ENCODE data around the gene SSC5D.

DNA sequence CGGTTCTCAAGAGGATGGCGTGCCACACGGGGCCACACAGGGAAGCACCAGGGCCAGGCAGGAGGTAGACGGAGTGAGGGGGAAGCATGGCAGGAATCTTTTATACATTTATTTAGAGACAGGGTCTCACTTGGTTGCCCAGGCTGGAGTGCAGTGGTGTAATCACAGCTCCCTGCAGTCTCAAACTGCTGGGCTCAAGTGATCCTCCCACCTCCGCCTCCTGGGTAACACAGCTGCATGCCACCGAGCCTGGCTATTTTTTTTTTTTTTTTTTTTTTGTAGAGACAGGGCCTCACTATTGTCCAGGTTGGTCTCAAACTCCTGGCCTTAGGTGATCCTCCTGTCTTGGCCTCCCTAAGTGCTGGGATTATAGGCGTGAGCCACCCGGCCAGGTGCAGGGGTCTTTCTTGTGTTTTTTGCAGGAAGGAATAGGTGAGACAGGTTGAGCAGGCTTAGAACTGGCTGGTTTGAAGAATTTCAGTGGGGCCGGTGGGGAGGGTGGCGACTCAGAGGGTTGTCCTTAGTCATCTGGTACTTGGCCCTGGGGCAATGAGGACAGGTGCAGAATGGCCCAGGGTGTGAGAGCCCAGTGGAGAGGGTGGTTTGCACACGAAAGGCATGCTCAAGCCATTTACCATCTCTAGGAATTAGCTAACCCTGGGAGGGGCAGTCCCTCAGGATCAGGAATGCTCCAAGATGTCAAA is 7.6 kb downstream of the SSC5D start:
- TF ChIP-seq, protein P1, sequence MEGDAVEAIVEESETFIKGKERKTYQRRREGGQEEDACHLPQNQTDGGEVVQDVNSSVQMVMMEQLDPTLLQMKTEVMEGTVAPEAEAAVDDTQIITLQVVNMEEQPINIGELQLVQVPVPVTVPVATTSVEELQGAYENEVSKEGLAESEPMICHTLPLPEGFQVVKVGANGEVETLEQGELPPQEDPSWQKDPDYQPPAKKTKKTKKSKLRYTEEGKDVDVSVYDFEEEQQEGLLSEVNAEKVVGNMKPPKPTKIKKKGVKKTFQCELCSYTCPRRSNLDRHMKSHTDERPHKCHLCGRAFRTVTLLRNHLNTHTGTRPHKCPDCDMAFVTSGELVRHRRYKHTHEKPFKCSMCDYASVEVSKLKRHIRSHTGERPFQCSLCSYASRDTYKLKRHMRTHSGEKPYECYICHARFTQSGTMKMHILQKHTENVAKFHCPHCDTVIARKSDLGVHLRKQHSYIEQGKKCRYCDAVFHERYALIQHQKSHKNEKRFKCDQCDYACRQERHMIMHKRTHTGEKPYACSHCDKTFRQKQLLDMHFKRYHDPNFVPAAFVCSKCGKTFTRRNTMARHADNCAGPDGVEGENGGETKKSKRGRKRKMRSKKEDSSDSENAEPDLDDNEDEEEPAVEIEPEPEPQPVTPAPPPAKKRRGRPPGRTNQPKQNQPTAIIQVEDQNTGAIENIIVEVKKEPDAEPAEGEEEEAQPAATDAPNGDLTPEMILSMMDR (IDR thresholded peaks at IDR 0.05 in 2 of 3, conservative IDR thresholded peaks at IDR 0.05 in 1 of 3; ENCODE audit: borderline replicate concordance in 1 of 3, insufficient read depth in 1 of 3, low read depth in 2 of 3, low read length in 2 of 3) = no peak
- no peak for TF ChIP-seq EZH2 (IDR thresholded peaks at IDR 0.05)
- TF ChIP-seq POLR2A (IDR thresholded peaks at IDR 0.05; ENCODE audit: borderline replicate concordance, extremely low read depth, insufficient read depth, insufficient read length) = no peak
- TF ChIP-seq EZH2phosphoT487 (IDR thresholded peaks at IDR 0.05; ENCODE audit: borderline replicate concordance) = no peak
- no peak for TF ChIP-seq POLR2AphosphoS5 (IDR thresholded peaks at IDR 0.05; ENCODE audit: low read depth, low read length)
- TF ChIP-seq, protein P2, sequence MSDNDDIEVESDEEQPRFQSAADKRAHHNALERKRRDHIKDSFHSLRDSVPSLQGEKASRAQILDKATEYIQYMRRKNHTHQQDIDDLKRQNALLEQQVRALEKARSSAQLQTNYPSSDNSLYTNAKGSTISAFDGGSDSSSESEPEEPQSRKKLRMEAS (IDR thresholded peaks at IDR 0.05) = no peak
- TF ChIP-seq, protein P3, sequence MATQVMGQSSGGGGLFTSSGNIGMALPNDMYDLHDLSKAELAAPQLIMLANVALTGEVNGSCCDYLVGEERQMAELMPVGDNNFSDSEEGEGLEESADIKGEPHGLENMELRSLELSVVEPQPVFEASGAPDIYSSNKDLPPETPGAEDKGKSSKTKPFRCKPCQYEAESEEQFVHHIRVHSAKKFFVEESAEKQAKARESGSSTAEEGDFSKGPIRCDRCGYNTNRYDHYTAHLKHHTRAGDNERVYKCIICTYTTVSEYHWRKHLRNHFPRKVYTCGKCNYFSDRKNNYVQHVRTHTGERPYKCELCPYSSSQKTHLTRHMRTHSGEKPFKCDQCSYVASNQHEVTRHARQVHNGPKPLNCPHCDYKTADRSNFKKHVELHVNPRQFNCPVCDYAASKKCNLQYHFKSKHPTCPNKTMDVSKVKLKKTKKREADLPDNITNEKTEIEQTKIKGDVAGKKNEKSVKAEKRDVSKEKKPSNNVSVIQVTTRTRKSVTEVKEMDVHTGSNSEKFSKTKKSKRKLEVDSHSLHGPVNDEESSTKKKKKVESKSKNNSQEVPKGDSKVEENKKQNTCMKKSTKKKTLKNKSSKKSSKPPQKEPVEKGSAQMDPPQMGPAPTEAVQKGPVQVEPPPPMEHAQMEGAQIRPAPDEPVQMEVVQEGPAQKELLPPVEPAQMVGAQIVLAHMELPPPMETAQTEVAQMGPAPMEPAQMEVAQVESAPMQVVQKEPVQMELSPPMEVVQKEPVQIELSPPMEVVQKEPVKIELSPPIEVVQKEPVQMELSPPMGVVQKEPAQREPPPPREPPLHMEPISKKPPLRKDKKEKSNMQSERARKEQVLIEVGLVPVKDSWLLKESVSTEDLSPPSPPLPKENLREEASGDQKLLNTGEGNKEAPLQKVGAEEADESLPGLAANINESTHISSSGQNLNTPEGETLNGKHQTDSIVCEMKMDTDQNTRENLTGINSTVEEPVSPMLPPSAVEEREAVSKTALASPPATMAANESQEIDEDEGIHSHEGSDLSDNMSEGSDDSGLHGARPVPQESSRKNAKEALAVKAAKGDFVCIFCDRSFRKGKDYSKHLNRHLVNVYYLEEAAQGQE (IDR thresholded peaks at IDR 0.05; ENCODE audit: low read depth) = no peak
- TF ChIP-seq, protein P4, sequence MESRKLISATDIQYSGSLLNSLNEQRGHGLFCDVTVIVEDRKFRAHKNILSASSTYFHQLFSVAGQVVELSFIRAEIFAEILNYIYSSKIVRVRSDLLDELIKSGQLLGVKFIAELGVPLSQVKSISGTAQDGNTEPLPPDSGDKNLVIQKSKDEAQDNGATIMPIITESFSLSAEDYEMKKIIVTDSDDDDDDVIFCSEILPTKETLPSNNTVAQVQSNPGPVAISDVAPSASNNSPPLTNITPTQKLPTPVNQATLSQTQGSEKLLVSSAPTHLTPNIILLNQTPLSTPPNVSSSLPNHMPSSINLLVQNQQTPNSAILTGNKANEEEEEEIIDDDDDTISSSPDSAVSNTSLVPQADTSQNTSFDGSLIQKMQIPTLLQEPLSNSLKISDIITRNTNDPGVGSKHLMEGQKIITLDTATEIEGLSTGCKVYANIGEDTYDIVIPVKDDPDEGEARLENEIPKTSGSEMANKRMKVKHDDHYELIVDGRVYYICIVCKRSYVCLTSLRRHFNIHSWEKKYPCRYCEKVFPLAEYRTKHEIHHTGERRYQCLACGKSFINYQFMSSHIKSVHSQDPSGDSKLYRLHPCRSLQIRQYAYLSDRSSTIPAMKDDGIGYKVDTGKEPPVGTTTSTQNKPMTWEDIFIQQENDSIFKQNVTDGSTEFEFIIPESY (IDR thresholded peaks at IDR 0.05; ENCODE audit: extremely low read depth, insufficient replicate concordance, low read length) = no peak
- TF ChIP-seq EGR1 (IDR thresholded peaks at IDR 0.05; ENCODE audit: low read depth) = no peak
- no peak for TF ChIP-seq ZFX (IDR thresholded peaks at IDR 0.05)
- TF ChIP-seq ZNF274 (IDR thresholded peaks at IDR 0.05; ENCODE audit: low read depth, low read length) = no peak
- no peak for TF ChIP-seq RAD21 (IDR thresholded peaks at IDR 0.05; ENCODE audit: low read depth)
